T1000 (cell line): ENCODE data around the gene CDKN2C.
"Not testable (repeated sequence)": the region's sequence is repeated elsewhere in the genome, so short reads cannot be mapped to it uniquely, and the experiment has no call there.

Experiments
- DNase-seq: peaks from one replicate; lab custom pipeline; 2025; ENCODE audit warnings: mixed read lengths; lab: John Stamatoyannopoulos, UW

Gene CDKN2C

GRCh38 chr1:50979937-50980336 is 9.9 kb downstream of the CDKN2C start:
- DNase-seq = no peak

DNA sequence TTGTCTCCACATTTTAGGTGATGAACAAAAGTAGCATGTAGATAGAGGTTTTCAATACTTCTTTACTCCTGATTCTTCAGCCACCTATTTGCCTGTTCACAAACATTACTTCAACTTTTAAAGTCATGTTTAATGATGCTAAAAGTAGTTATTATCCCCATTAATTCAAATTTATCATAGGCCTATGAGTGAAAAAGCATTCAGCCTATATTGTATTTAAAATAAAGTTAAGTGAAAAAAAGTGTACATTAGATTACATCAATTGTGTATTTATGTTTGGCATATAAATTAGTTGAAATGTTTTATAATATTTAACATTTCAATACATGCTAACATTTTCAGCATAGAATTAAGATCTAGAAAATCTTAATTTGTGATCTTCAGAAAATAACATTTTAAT is 10.5 kb downstream of the CDKN2C start:
- DNase-seq = no peak

DNA sequence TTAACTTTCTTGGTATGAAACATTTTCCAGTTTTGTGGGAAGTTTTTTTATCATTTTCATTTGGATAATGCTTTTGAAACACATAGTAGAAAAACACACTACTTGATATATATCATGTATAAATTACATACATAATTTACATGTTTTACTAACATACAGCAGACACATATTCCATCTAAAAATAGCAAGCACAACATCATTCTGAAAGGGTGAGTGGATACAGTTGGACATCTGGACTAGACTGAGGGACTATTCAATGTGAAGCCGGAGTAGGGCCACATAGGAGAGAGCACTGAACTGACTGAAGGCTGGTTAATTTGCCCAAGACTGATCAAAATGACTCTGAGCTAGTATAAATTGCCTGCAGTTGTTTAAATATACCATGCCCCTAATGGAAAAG is 11.7 kb downstream of the CDKN2C start:
- DNase-seq = no peak

DNA sequence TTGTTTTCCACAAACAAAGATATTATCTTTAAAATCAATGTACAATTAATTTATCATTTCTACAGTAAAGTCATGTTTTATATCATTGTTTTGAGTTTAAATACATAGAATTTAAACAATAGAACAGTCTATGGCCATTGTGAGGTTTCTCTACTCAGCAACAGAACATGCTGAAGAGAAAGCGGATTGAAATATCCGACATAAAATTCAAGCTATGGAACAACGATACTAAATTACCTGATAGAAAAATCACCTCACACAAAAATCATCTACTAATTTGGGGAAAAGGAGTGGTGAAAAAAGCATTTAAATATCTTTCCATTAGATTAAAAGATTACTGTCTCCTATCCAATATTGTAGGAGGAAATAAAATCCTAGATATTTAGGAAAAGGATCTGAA is 12.6 kb downstream of the CDKN2C start:
- DNase-seq = no peak

DNA sequence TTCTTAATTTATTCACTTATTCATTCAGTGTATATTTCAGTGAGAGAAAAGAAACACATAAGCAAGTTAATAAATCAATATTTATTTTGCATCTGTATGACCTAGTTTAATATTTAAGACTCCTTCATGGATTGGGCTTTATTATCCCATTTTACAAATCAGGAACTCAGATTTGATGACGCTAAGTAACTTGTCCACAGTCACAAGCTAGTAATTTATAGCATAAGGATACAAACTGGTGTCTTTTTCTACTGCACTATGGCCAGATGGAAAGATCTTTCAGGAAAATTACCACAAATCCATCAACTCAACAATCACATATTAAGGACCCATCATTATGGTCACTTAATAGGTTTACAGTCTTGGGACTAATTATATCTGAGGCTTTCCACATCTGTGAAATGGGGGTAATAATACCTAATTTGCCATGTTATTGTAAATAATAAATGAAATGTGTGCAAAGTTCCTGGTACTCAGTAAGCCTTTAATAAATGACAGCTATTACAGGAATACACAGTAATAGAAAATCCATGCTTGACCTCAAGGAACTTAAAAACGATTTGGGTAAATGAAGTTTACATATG is 13.3 kb downstream of the CDKN2C start:
- DNase-seq = no peak

DNA sequence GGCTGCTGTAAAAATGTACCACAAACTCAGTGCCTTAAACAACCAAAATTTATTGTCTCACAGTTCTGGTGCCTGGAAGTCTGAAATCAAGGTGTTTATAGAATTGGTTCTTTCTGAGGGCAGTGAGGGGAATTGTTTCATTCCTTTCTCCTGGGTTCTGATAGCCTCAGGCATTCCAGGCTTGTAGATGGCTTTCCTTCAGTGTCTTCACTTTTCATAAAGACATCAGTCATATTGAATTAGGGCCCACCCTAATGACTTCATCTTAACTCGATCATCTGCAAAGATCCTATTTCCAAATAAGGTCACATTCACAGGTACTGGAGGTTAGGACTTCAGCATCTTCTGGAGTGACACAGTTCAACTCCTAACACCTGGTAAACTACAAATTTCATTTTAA is 15.0 kb downstream of the CDKN2C start:
- no peak for DNase-seq

GRCh38 chr1:50986653-50987052 is 16.6 kb downstream of the CDKN2C start:
- no peak for DNase-seq

- DNase-seq = peak; percentile 6
Observed at GRCh38 chr1:50989694-50990093, 19.6 kb downstream of the CDKN2C start.

DNA sequence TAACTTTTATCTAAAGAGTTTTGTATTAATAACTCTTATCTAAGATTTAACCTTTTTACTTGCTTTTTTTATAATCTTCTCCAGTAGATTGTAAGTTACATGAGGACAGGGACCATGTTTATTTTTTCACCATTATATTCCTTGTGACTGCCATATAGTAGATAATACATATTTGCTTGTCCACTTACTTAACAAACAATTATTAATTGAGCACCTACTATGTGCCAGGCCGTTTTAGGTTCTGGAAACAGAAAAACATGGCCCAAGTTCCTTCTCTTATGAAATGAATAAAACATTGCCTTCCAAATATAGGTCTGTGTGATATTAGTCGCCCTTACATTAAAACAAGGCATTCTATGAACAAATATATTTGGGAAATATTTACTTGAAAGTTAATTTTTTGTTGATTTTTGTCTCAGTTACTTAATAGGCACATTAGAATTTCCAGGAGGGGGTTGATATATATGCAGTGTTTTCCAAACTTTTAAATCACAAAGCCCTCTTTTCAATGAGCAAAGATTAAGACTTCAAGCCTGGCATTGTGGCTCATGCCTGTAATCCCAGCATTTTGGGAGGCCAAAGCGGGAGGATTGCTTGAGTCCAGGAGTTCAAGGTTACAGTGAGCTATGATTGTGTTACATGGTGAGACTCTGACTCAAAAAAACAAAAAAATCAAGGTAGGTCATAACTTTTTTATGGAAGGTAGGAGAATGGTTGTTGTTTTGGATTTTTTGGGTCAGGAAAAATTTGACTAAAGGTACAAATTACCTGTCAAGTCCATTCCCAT is 22.7 kb downstream of the CDKN2C start:
- no peak for DNase-seq

DNA sequence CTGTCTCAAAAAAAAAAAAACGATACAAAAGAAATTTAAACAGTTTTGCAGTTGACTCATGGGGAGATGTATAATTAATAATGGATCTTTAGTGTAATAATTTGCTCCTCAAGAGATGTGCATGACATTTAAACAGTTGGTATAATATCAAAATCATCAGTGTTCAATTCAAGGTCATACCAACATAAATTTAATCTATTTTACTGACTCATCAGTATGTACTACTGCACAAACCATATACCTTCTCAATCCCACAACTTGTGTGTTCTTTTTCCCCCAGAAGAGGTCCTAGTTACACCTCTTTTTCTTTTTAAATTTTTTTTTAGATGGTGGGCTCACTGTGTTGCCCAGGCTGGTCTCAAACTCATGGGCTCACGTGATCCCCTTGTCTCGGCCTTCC is 23.6 kb downstream of the CDKN2C start:
- no peak for DNase-seq

DNA sequence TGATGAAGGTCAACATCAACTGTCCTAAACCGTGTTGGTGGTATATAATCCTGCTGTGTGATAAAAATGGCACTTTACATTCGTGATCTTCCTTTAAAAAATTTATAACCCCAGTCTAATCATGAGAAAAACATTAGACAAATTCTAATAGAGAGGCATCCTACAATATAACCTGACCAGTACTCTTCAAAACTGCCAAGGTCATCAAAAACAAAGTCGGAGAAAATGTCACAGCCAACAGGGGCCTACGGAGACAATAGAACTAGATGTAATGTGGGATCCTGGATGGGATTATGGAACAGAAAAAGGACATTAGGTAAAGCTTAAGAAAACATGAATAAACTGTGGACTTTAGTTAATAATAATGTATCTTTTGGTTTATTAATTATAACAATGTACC is 25.0 kb downstream of the CDKN2C start:
- no peak for DNase-seq

- DNase-seq = no peak
Observed at GRCh38 chr1:50995651-50996050, 25.6 kb downstream of the CDKN2C start.

DNA sequence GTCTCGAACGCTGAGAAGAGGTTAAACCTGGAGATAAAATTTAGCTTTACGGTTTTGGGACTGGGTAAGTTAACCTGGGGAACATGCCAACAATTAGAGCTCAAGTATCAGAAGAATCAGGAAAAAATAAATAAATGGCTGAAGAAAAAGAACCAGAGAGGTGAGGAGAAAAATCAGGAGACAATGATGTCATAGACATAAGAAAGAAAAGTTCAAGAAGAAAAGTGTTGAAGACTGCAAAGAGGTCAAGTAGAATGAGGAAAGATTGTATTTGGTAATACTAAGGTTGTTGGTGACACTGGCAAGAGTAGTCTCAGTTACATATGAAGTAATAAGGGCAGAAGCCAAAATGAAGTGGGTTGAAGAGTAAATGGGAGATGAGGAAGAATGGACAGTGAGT is 26.0 kb downstream of the CDKN2C start:
- no peak for DNase-seq

DNA sequence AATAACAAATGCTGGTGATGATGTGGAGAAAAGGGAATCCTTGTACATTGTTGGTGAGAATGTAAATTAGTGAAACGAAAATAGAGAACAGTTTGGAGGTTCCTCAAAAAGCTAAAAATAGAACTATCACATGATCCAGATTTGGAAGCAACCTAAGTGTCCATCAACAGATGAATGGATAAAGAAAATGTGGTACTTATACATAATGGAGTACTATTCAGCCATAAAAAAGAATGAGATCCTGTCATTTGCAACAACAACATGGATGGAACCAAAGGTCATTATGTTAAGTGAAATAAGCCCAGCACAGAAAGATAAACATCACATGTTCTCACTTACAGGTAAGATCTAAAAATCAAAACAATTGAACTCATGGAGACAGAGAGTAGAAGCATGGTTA is 29.3 kb downstream of the CDKN2C start:
- DNase-seq = not testable (repeated sequence)

DNA sequence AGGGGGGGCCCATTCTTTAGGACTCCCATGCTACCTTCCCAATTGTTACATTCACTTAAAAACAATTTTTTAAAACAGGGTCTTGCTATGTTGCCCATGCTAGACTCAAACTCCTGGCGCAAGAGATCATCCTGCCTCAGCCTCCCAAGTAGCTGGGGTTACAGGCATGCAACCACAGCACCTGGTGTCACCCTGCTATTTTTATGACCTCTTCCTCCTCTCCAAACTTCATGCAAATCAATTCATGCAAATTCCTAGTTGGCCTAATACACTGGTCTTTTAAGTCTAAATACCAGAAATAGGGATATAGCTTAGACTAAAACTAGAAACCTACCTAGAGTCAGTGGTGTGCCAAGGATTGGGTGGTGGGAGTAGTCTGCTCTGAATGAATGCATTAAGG is 30.1 kb downstream of the CDKN2C start:
- no peak for DNase-seq

- DNase-seq = no peak
Observed at GRCh38 chr1:51000651-51001050, 30.6 kb downstream of the CDKN2C start.

GRCh38 chr1:51002516-51002915 is 32.5 kb downstream of the CDKN2C start:
- no peak for DNase-seq

- not testable (repeated sequence) for DNase-seq
Observed at GRCh38 chr1:51005549-51005948, 35.5 kb downstream of the CDKN2C start.

- no peak for DNase-seq
Observed at GRCh38 chr1:51009381-51009780, 39.3 kb downstream of the CDKN2C start.

DNA sequence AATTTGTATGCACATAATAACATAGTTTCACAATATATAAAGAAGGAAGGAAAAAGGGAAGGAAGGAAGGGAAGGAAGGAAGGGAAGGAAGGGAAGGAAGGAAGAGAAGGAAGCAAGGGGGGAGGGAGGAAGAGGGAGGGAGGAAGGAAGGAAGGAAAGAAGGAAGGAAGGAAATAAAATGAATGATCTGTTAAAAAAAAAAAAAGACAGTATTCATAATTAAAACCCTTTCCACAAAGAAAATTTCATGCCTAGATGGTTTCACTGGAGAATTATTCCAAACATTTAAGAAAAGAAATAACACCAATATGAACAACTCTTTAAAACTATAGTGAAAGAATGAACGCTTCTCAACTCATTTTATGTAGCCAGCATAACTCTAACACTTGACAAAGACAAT is 44.8 kb downstream of the CDKN2C start:
- DNase-seq = no peak

DNA sequence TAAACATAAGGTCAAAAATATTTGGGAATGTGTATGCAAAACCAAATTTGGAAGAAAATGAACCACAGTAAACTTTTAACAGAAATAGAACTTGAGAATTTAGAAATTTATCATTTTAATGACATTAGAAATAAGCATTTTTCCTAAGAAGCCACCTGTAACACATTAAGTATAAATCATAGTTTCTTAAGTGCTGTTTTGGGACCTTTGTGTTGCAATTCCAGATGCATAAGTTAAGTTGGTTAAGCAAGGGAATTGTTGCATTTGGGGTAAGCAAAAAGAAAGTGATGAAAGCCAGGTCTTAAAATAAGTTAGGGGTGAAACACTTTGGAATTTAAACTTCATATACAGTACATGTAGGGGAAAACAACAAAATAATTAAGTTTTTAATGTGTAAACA is 49.8 kb downstream of the CDKN2C start:
- DNase-seq = no peak
